DMS114 treated with DMSO at 0.1 percent for 48 hours (cell line): ENCODE results near the gene SRY.
"Not testable (repeated sequence)": the region's sequence is repeated elsewhere in the genome, so short reads cannot be mapped to it uniquely, and the experiment has no call there.

ENCODE experiments used
- DNase-seq: peaks from one replicate; lab custom pipeline; 2025; ENCODE audit not compliant: unreplicated experiment; lab: John Stamatoyannopoulos, UW

Gene SRY

DNA sequence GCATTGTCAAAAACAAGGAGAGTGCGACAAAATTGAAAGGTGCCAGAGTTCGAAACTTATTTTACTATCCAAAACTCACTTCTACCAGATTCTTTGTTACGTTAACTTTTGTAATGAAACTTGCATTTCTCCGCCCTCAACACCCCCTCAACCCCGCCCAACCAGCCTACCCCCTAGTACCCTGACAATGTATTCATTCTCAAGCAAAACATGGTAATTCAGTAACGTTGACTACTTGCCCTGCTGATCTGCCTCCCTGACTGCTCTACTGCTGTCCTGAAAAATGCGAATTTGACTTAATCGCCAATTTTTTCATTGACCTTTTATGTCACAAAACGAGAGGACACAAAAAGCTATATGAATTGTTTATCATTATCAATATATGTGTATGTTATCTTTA, at the start of gene SRY:
SRY (minus strand) TSS at position 83 of the 400 bp plus-strand sequence; CDS start at position 4, 79 bp downstream.
- DNase-seq, result no peak

DNA sequence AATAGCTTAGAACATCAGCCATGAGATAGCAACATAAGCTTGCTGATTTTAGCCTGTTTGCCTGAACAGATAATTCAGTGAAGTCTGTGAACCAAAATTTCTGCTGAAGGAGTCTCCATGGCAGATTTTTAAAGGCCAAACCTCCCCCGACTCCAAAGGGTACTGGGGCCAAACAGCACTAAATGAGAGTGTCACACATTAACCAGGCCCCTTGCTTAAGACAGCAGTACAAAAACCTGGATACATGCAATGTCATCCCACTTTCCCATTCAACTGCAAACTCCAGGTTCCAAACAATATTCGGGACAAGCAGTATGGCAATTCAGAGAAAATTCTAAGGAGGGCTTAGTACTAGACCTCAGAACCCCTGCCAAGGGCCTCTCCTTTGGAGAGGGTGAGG, 49.6 kb upstream of the SRY start:
- DNase-seq, result no peak

DNA sequence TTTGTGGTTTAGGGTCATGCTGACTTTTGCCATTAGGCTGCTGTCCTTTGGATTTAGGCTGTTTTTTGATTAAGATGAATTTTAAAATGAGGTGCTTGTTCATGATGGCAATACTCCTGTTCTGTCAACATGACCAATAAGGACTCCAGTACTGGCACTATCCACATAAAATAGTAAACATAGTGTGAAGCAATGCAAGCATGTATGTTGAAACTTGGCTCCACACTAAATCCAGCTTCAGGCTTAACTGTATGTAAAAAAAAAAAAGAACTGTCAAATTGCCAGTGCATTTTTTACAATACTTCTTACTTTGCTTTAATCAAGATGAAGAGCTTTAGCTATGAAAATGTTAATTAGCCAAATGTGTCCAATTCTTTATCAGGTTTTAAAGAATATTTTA, 47.7 kb upstream of the SRY start:
- no peak for DNase-seq

- DNase-seq, result no peak
Measured at GRCh38 chrY:2828497-2828896, 41.0 kb upstream of the SRY start.

DNA sequence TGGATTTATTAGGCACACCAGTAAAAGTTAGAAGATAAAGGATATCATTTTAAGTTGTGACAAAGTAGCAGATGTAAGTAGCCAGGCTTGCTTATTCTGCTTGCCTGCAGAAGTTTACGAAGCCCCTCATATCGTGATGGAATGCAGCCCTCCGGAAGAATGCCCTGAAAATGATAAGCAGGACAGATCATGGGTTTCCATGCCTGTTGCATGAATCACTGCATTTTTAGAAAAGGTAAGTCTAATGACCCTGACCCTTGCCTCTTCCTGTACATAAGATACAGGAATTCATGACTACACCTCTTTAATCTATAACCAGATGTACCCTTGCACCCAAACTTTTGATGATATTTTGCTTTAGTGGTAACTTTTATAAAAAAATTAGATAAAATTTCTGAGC, 37.0 kb upstream of the SRY start:
- DNase-seq, result no peak

- not testable (repeated sequence) for DNase-seq
Measured at GRCh38 chrY:2817146-2817896, 29.8 kb upstream of the SRY start.

GRCh38 chrY:2800246-2800645, 12.8 kb upstream of the SRY start:
- DNase-seq, result no peak

GRCh38 chrY:2797991-2798390, 10.5 kb upstream of the SRY start:
- DNase-seq, result no peak

DNA sequence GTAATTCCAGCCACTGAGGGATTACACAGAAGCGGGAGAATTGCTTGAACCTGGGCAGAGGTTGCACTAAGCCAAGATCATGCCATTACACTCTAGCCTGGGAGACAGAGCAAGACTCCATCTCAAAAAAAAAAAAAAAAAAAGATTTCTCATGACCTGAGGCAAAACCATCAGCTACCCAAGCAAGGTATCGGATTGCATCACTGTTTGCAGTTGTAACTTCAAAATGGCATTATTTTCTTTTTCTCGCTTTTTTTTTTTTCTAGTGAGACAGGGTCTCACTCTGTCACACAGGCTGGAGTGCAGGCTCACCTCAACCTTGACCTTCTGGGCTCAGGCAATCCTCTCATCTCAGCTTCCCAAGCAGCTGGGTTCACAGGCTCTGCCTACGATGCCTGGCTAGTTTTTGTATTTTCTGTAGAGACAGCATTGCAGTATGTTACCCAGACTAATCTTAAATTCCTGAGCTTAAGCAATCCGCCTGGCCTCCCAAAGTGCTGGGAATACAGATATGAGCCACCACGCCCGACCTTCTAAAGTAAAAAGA, 9.6 kb upstream of the SRY start:
- no peak for DNase-seq

GRCh38 chrY:2789756-2790155, 2.3 kb upstream of the SRY start:
- DNase-seq, result no peak

GRCh38 chrY:2786876-2787512, 488 bp downstream of the SRY start:
- DNase-seq, result no peak
